Gastrocnemius medialis (tissue), 4 donors: ENCODE measurements around the gene PPP1R14C. TPM values are rescaled to one million over a fixed set of nuclear protein-coding genes. Genes with fewer than 3 reads are reported as not detected.

Experiments
- ATAC-seq, 2 donors: fragments of 150-250 bp; one replicate each; pipeline ENCODE4 v1.9.1; 2016
- DNase-seq, 2 donors: peaks; one replicate each; pipeline ENCODE4 v3.0.0-alpha.2; 2019
- H3K27ac ChIP-seq, 4 donors: fragments of 200-600 bp; sonication (generic); 1 replicate in 1 of 4; 2 replicates in 3 of 4; pipeline ENCODE4 v1.5.1; 2016 to 2018; ENCODE audit warnings: mild to moderate bottlenecking in 2 of 4, moderate library complexity in 1 of 4
- H3K27me3 ChIP-seq, 3 donors: fragments of 200-600 bp; sonication (generic) in 2 of 3; 1 replicate in 1 of 3; 2 replicates in 2 of 3; pipeline versions ENCODE4 v1.5.1 to v1.6.0; 2016 to 2019; ENCODE audit warnings: mild to moderate bottlenecking in 1 of 3, moderate library complexity in 1 of 3
- H3K36me3 ChIP-seq, 2 donors: fragments of 200-600 bp; sonication (generic) in 1 of 2; one replicate each; pipeline ENCODE4 v1.5.1; 2017 to 2018
- H3K4me1 ChIP-seq, 2 donors: fragments of 200-600 bp; sonication (generic) in 1 of 2; one replicate each; pipeline ENCODE4 v1.5.1; 2016 to 2017; ENCODE audit warnings: mild to moderate bottlenecking in 2 of 2
- H3K4me3 ChIP-seq, 4 donors: fragments of 200-600 bp; sonication (generic) in 3 of 4; 1 replicate in 1 of 4; 2 replicates in 3 of 4; pipeline ENCODE4 v1.5.1; 2016 to 2019; ENCODE audit warnings: mild to moderate bottlenecking in 2 of 4
- H3K9me3 ChIP-seq, 3 donors: fragments of 200-600 bp; sonication (generic) in 2 of 3; 1 replicate in 1 of 3; 2 replicates in 2 of 3; pipeline ENCODE4 v1.5.1; 2016 to 2019
- POLR2A ChIP-seq, 2 donors: fragments of 450-650 bp; IDR thresholded peaks; one replicate each; pipeline ENCODE4 v1.6.1; 2017; ENCODE audit warnings: antibody characterized with exemption in 2 of 2, mild to moderate bottlenecking in 2 of 2, moderate library complexity in 2 of 2
- in situ Hi-C, 4 donors: fragments of 200-750 bp; cut with MboI; loops; one replicate each; pipeline versions ENCODE4 v1.15.0 to v1.8.0; 2017; ENCODE audit warnings: low sequenced_read_pairs in 4 of 4
- intact Hi-C: fragments of 100-400 bp; cut with DNase I; formaldehyde crosslinking; loops from one replicate; pipeline ENCODE4 v1.15.1; 2023; ENCODE audit warnings: low total_unique reads
- total RNA-seq, 4 donors: library from RNA; depleted of rRNA; stranded (reverse); fragments of >200 nt; gene quantifications; one replicate each; pipeline versions ENCODE4 v1.1.0 to v1.2.3, GENCODE V29; 2016
- TF ChIP-seq, protein P1 (sequence below), 5 experiments: fragments of 450-650 bp in 3 of 5; fragments of 200-600 bp in 2 of 5; sonication (generic) in 2 of 5; IDR thresholded peaks in 4 of 5; conservative IDR thresholded peaks in 1 of 5; 1 replicate in 4 of 5; 2 replicates in 1 of 5; pipeline ENCODE4 v1.5.1; 2016 to 2019; ENCODE audit warnings: antibody characterized with exemption in 5 of 5, mild to moderate bottlenecking in 3 of 5, moderate library complexity in 3 of 5

Gene PPP1R14C
- total RNA-seq, 4 donors from 2014 or later, result 14.9 to 37.0 (median 21.7) TPM

- H3K9me3 ChIP-seq, result no peaks in the 10 kb centered on the region
- intact Hi-C loops (no loop called here), in situ Hi-C loops (no loop called here)
- H3K4me3 ChIP-seq, result no peak overlapping the region
- peaks cover 21 to 38% of the 10 kb centered on the region in 2 donors for H3K4me1 ChIP-seq
- DNase-seq, result no peak
- no peak for ATAC-seq
- no peaks in the 10 kb centered on the region for H3K36me3 ChIP-seq
- H3K27me3 ChIP-seq, result no peaks in the 10 kb centered on the region
- peak overlapping the region in 2 of 4 donors; percentile 25 to 64 for H3K27ac ChIP-seq
- TF ChIP-seq, protein P1, sequence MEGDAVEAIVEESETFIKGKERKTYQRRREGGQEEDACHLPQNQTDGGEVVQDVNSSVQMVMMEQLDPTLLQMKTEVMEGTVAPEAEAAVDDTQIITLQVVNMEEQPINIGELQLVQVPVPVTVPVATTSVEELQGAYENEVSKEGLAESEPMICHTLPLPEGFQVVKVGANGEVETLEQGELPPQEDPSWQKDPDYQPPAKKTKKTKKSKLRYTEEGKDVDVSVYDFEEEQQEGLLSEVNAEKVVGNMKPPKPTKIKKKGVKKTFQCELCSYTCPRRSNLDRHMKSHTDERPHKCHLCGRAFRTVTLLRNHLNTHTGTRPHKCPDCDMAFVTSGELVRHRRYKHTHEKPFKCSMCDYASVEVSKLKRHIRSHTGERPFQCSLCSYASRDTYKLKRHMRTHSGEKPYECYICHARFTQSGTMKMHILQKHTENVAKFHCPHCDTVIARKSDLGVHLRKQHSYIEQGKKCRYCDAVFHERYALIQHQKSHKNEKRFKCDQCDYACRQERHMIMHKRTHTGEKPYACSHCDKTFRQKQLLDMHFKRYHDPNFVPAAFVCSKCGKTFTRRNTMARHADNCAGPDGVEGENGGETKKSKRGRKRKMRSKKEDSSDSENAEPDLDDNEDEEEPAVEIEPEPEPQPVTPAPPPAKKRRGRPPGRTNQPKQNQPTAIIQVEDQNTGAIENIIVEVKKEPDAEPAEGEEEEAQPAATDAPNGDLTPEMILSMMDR (IDR thresholded peaks at IDR 0.05 in 4 of 5, conservative IDR thresholded peaks at IDR 0.05 in 1 of 5), result no peak
- no peak for TF ChIP-seq POLR2A (IDR thresholded peaks at IDR 0.05)
Measured at GRCh38 chr6:150270330-150271052, 127.6 kb downstream of the PPP1R14C start.

- intact Hi-C loops, result no loop called here
- Histone ChIP-seq H3K36me3 (no peaks in the 10 kb centered on the region), H3K27ac (peak overlapping the region in 1 of 4 donors; percentile 64), H3K27me3 (no peaks in the 10 kb centered on the region), H3K4me3 (no peak overlapping the region), H3K4me1 (peaks cover 21 to 38% of the 10 kb centered on the region in 2 donors), H3K9me3 (no peaks in the 10 kb centered on the region)
- DNase-seq (no peak), ATAC-seq (no peak)
- no peak for TF ChIP-seq POLR2A (IDR thresholded peaks at IDR 0.05)
- TF ChIP-seq, protein P1 (IDR thresholded peaks at IDR 0.05 in 4 of 5, conservative IDR thresholded peaks at IDR 0.05 in 1 of 5), result no peak
- in situ Hi-C loops, result no loop called here
Measured at GRCh38 chr6:150271172-150271500, 128.3 kb downstream of the PPP1R14C start.

DNA sequence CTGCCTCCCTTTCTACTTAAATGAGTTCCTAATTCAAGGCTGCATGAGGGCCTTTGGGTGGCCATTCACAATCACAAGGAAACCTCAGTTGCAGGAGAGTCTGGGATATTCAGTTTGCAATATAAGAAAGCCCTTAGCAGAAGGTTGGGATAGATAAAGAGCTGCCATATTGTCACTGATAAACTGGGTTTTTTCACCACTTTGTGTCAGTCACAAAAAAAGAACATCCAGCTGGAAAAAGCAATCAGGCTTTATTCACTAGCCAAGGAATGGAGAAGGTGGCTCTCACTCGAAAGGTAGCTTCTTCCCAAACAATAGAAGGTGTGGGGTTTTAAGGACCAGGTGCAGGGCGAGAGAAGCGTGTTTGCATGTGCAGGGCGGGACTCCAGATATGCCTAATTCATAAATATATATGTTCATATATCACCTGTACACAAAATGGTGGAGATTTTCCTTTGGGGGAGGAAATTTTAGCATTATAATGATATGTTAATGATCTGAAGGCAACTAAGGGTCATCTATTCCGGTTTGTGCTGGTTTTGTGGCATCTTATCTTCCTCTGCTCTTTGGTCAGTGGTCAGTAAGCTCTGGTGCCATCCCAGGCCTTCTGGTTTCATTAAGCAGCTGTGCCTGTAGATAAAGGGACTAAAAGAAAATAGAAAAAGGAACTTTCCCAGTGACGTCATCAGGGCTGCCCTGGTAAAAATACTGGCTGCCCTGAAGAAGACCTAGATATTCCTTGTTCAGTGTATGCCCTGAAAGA is 128.8 kb downstream of the PPP1R14C start:
- intact Hi-C loops, result no loop called here
- no peak for ATAC-seq
- H3K4me1 ChIP-seq, result peaks cover 21 to 38% of the 10 kb centered on the region in 2 donors

DNA sequence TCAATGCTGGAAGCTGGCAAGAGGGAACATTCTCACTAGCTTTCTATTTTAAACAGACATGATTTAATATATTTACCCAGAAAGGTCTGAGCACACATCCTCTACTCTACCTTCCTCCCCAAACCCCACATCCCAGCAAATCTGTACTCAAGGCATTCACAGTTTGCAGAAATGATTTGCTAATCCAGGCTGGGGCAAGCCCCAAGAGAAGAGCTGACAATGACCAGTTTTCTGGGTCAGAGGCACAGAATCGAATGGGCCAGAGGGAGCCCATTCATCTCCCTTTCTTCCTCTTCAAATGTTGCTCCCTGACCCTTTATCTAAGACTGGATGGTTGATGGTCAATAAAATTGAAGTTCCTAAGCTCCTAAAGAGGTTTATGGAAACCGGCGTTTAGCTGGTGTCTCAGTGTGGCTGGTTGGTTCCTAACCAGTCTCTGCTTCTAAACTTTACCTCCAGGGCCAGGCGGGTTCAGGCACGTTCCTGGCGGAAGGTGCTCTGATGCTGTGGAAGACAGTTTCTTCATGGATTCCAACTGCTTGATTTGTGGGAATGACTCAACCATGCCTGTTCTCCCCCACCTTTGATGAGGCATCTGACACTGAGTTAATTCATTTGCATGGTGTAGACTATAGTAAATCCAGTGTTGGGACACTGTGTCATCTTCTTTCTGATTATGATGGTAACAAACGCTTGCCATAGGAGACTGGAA is 129.6 kb downstream of the PPP1R14C start:
- peaks cover 22 to 40% of the 10 kb centered on the region in 2 donors for H3K4me1 ChIP-seq
- TF ChIP-seq, protein P1 (IDR thresholded peaks at IDR 0.05 in 4 of 5, conservative IDR thresholded peaks at IDR 0.05 in 1 of 5), result no peak
- no peak for TF ChIP-seq POLR2A (IDR thresholded peaks at IDR 0.05)
- intact Hi-C loops (no loop called here), in situ Hi-C loops (no loop called here)
- H3K27me3 ChIP-seq, result no peaks in the 10 kb centered on the region
- H3K27ac ChIP-seq, result peak overlapping the region in 1 of 4 donors; percentile 73
- no peak overlapping the region for H3K4me3 ChIP-seq
- no peak for ATAC-seq
- DNase-seq, result no peak
- H3K36me3 ChIP-seq, result no peaks in the 10 kb centered on the region
- H3K9me3 ChIP-seq, result no peaks in the 10 kb centered on the region

More for the DNA sequence above, 128.8 kb downstream of the PPP1R14C start:
- DNase-seq, result no peak
- H3K27me3 ChIP-seq, result no peaks in the 10 kb centered on the region
- H3K36me3 ChIP-seq, result no peaks in the 10 kb centered on the region
- in situ Hi-C loops, result no loop called here
- no peak overlapping the region for H3K4me3 ChIP-seq
- TF ChIP-seq, protein P1 (IDR thresholded peaks at IDR 0.05 in 4 of 5, conservative IDR thresholded peaks at IDR 0.05 in 1 of 5), result no peak
- no peak for TF ChIP-seq POLR2A (IDR thresholded peaks at IDR 0.05)
- no peaks in the 10 kb centered on the region for H3K9me3 ChIP-seq
- no peak overlapping the region for H3K27ac ChIP-seq
